Trophoblast cell (in vitro differentiated cells and primary cell): Measurements from ENCODE around the gene TMEM53.

Experiments
- DNase-seq, 2 donors: peaks; one replicate each; pipeline ENCODE4 v3.0.0-alpha.2; 2016
- H2AFZ ChIP-seq: 2 replicates; pipeline ENCODE4 v1.6.1; 2013; ENCODE audit warnings: low read length, moderate library complexity, mild to moderate bottlenecking; ENCODE audit not compliant: insufficient read depth, poor library complexity
- H2AK5ac ChIP-seq: 2 replicates; pipeline ENCODE4 v1.6.1; 2013; ENCODE audit warnings: mild to moderate bottlenecking, low read length
- H2BK120ac ChIP-seq: 2 replicates; pipeline ENCODE4 v1.6.1; 2013; ENCODE audit warnings: low read length, mild to moderate bottlenecking, moderate library complexity; ENCODE audit not compliant: insufficient read depth, poor library complexity
- H2BK12ac ChIP-seq: 2 replicates; pipeline ENCODE4 v1.6.1; 2013; ENCODE audit warnings: mild to moderate bottlenecking, low read length, moderate library complexity
- H2BK5ac ChIP-seq: 2 replicates; pipeline ENCODE4 v1.6.1; 2013; ENCODE audit warnings: low read length, low read depth, moderate library complexity, mild to moderate bottlenecking; ENCODE audit not compliant: poor library complexity
- H3K14ac ChIP-seq: 2 replicates; pipeline ENCODE4 v1.6.1; 2013; ENCODE audit warnings: mild to moderate bottlenecking, low read length
- H3K18ac ChIP-seq: 2 replicates; pipeline ENCODE4 v1.6.1; 2013; ENCODE audit warnings: mild to moderate bottlenecking, low read length
- H3K23ac ChIP-seq: 2 replicates; pipeline ENCODE4 v1.6.1; 2013; ENCODE audit warnings: low read length
- H3K27ac ChIP-seq: 2 replicates; pipeline ENCODE4 v1.5.1; 2013; ENCODE audit warnings: low read depth, mild to moderate bottlenecking, inconsistent platforms, low read length, moderate library complexity
- H3K27me3 ChIP-seq: 2 replicates; pipeline ENCODE4 v1.6.1; 2013; ENCODE audit warnings: inconsistent platforms, mild to moderate bottlenecking, low read length, moderate library complexity; ENCODE audit not compliant: insufficient read depth
- H3K36me3 ChIP-seq, 2 experiments: 1 replicate in 1 of 2; 2 replicates in 1 of 2; pipeline ENCODE4 v1.6.1; 2013; ENCODE audit warnings: low read length in 2 of 2, mild to moderate bottlenecking in 2 of 2, moderate library complexity in 1 of 2; ENCODE audit not compliant: insufficient read depth in 2 of 2, control insufficient read depth in 1 of 2
- H3K4ac ChIP-seq: 2 replicates; pipeline ENCODE4 v1.6.1; 2013; ENCODE audit warnings: low read depth, mild to moderate bottlenecking, low read length, moderate library complexity
- H3K4me1 ChIP-seq, 2 experiments: 1 replicate in 1 of 2; 2 replicates in 1 of 2; pipeline ENCODE4 v1.6.1; 2013; ENCODE audit warnings: low read length in 2 of 2, mild to moderate bottlenecking in 2 of 2, moderate library complexity in 1 of 2; ENCODE audit not compliant: insufficient read depth in 2 of 2, control insufficient read depth in 1 of 2
- H3K4me2 ChIP-seq: 2 replicates; pipeline ENCODE4 v1.6.1; 2013; ENCODE audit warnings: inconsistent platforms, mild to moderate bottlenecking, low read length, moderate library complexity
- H3K4me3 ChIP-seq: 2 replicates; pipeline ENCODE4 v1.5.1; 2013; ENCODE audit warnings: mild to moderate bottlenecking, low read depth, low read length, inconsistent platforms
- H3K79me1 ChIP-seq: one replicate; pipeline ENCODE4 v1.6.1; 2013; ENCODE audit warnings: low read length
- H3K79me2 ChIP-seq: 2 replicates; pipeline ENCODE4 v1.6.1; 2013; ENCODE audit warnings: low read length, mild to moderate bottlenecking; ENCODE audit not compliant: control insufficient read depth, insufficient read depth, poor library complexity
- H3K9ac ChIP-seq: 2 replicates; pipeline ENCODE4 v1.6.1; 2013; ENCODE audit warnings: mild to moderate bottlenecking, low read length
- H3K9me3 ChIP-seq: 2 replicates; pipeline ENCODE4 v1.6.1; 2013; ENCODE audit warnings: low read depth, mild to moderate bottlenecking, control low read depth, inconsistent platforms, low read length; ENCODE audit not compliant: insufficient read depth
- H4K12ac ChIP-seq: 2 replicates; pipeline ENCODE4 v1.6.1; 2013; ENCODE audit warnings: low read depth, mild to moderate bottlenecking, low read length, moderate library complexity
- H4K8ac ChIP-seq: 2 replicates; pipeline ENCODE4 v1.6.1; 2013; ENCODE audit warnings: low read depth, mild to moderate bottlenecking, low read length, moderate library complexity
- H4K91ac ChIP-seq: one replicate; pipeline ENCODE4 v1.6.1; 2013; ENCODE audit warnings: low read depth, mild to moderate bottlenecking, low read length, moderate library complexity
- WGBS: extraction: QIAGEN DNeasy Blood & Tissue Kit; methylation state at CpG from one replicate; pipeline ENCODE4 v1.1.7; 2013; ENCODE audit warnings: missing lambda C conversion rate; ENCODE audit not compliant: insufficient read length, insufficient coverage; ENCODE audit errors: extremely low coverage; 5-methylcytosine and 5-hydroxymethylcytosine counted together

Gene TMEM53

DNA sequence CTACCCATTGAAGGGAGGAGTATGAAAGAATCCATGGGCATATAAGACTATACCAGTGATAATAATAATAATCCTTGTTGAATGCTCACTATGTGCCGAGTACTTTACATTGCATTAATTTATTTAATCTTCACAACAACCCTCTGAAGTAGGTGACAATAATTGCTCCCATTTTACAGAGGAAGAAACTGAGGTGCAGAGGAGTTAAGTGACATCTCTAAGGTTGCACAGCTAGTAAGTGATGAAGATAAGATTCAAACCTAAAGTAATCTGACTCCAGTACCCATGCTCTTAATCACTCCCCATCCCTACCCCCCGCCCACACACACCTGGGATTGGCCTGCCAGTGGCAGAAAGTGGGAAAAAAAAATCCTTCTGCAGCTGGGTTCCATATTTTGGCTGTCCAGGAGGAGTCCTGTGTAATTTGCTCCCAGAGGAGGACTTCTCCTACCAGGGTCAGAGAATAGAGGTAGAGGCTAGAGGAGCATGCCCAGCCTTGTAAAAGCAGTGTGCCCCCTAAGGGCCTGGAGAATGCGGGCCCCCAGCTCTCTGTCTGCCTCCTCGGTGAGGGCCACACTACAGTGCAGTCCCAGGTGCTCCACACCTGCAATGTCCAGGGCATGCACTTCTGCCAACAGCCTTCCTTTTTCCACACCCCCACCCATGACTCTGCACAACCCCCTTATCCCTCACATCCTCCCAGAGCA lies 57.8 kb downstream of the TMEM53 start:
- Histone ChIP-seq H3K27ac (no peak overlapping the region), H3K79me1 (no peaks in the 10 kb centered on the region), H2BK120ac (no peak overlapping the region), H3K4me3 (peak overlapping the region; percentile 18), H2AK5ac (no peak overlapping the region), H3K23ac (no peak overlapping the region), H3K9me3 (peaks cover 3% of the 10 kb centered on the region), H2BK12ac (no peak overlapping the region), H3K4me2 (peak overlapping the region; percentile 52), H3K27me3 (peaks cover 17% of the 10 kb centered on the region), H3K18ac (no peak overlapping the region), H3K79me2 (no peaks in the 10 kb centered on the region), H3K4me1 (peaks cover 0 to 4% of the 10 kb centered on the region in 2 experiments), H4K12ac (no peak overlapping the region), H3K4ac (no peak overlapping the region), H2AFZ (no peak overlapping the region), H3K14ac (no peak overlapping the region), H3K9ac (no peak overlapping the region), H4K8ac (no peak overlapping the region), H4K91ac (no peak overlapping the region), H2BK5ac (no peak overlapping the region), H3K36me3 (no peaks in the 10 kb centered on the region)
- DNase-seq = no peak
- no CpG with 5 or more reads among the region's 4 CpGs for whole genome bisulfite sequencing

DNA sequence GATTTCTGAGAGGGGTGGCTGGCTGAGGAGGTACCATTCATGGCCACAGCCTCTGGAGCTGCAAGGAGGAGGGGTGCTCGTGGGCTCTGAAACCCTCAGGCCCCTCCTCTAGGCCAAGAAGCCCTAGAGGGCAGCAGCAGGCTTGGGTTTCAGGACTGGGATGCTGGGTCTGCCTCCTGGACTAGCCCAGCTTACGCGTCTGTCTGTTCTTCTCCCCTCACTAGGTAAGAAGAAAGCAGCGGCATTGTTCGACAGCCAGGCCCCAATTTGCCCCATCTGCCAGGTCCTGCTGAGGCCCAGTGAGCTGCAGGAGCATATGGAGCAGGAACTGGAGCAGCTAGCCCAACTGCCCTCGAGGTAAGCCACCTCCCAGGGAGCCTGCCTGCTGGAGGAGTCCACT lies 60.3 kb downstream of the TMEM53 start:
- Histone ChIP-seq H3K4me3 (no peak overlapping the region), H3K9me3 (peaks cover 3% of the 10 kb centered on the region), H3K36me3 (no peaks in the 10 kb centered on the region), H3K4me1 (peaks cover 0 to 4% of the 10 kb centered on the region in 2 experiments), H4K12ac (no peak overlapping the region), H3K79me2 (no peaks in the 10 kb centered on the region), H4K8ac (no peak overlapping the region), H2BK120ac (no peak overlapping the region), H3K4ac (no peak overlapping the region), H2AK5ac (no peak overlapping the region), H3K9ac (no peak overlapping the region), H2AFZ (no peak overlapping the region), H3K18ac (no peak overlapping the region), H3K23ac (no peak overlapping the region), H4K91ac (no peak overlapping the region), H2BK12ac (no peak overlapping the region), H3K14ac (no peak overlapping the region), H3K27ac (no peak overlapping the region), H2BK5ac (no peak overlapping the region), H3K4me2 (no peak overlapping the region), H3K27me3 (peaks cover 17% of the 10 kb centered on the region), H3K79me1 (no peaks in the 10 kb centered on the region)
- DNase-seq = no peak
- WGBS = no CpG with 5 or more reads among the region's 6 CpGs

DNA sequence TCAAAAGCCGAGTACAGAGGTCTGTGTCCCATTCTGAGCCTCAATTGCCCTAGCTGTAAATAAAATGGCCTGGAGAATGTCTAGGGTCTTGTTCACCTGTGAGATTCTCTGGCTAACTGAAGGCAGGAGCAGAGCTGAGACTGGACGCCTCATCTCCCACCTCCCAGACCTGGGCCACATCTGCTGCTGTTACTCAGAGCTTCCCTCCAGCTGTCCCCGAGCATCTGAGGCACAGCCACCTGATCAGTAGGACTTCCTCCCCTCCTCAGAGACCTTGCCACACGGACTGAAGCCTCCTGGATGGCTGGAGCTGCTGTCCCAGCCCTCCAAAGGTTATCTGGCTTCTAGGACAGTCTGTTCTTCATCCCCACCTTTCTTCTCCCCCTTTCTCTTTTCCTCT lies 62.4 kb downstream of the TMEM53 start:
- H3K23ac ChIP-seq = no peak overlapping the region
- no peak overlapping the region for H2AK5ac ChIP-seq
- no peak overlapping the region for H3K4ac ChIP-seq
- WGBS = no CpG with 5 or more reads among the region's 4 CpGs
- H3K79me2 ChIP-seq = no peaks in the 10 kb centered on the region
- no peak overlapping the region for H2BK12ac ChIP-seq
- no peak overlapping the region for H4K91ac ChIP-seq
- no peaks in the 10 kb centered on the region for H3K36me3 ChIP-seq
- H4K8ac ChIP-seq = no peak overlapping the region
- H3K4me2 ChIP-seq = no peak overlapping the region
- no peak overlapping the region for H2AFZ ChIP-seq
- no peak overlapping the region for H2BK5ac ChIP-seq
- peaks cover 0 to 2% of the 10 kb centered on the region in 2 experiments for H3K4me1 ChIP-seq
- no peak overlapping the region for H4K12ac ChIP-seq
- no peak overlapping the region for H3K18ac ChIP-seq
- H3K4me3 ChIP-seq = no peak overlapping the region
- peaks cover 5% of the 10 kb centered on the region for H3K27me3 ChIP-seq
- H3K27ac ChIP-seq = no peak overlapping the region
- no peak for DNase-seq
- H3K14ac ChIP-seq = no peak overlapping the region
- H3K9ac ChIP-seq = no peak overlapping the region
- peaks cover 2% of the 10 kb centered on the region for H3K9me3 ChIP-seq
- no peaks in the 10 kb centered on the region for H3K79me1 ChIP-seq
- H2BK120ac ChIP-seq = no peak overlapping the region

DNA sequence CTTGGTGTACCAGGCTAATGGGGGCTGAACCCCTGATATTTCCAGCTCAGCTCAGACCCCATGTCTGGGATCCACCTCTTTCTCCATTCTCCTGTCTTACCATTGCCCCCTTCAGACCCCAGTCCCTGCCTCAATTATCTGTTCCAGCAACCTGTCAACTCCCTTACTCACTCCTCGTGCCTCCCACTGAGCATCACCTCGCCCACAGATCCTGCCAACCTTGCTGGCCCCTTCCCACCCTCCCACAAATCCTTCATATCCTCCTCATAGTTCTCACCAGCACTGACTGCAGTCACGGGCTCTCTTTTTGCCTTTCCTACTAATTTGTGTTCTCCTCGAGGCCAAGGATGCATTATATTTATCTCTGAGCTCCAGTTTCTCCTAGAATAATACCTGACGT lies 62.9 kb downstream of the TMEM53 start:
- no peak overlapping the region for H2BK12ac ChIP-seq
- H2AFZ ChIP-seq = no peak overlapping the region
- no peak overlapping the region for H3K4ac ChIP-seq
- no CpG with 5 or more reads among the region's 5 CpGs for WGBS
- no peaks in the 10 kb centered on the region for H3K4me1 ChIP-seq
- H3K79me1 ChIP-seq = no peaks in the 10 kb centered on the region
- no peak overlapping the region for H2AK5ac ChIP-seq
- H3K9me3 ChIP-seq = no peaks in the 10 kb centered on the region
- no peak overlapping the region for H3K9ac ChIP-seq
- no peak overlapping the region for H3K18ac ChIP-seq
- no peak overlapping the region for H4K12ac ChIP-seq
- H3K14ac ChIP-seq = no peak overlapping the region
- H3K23ac ChIP-seq = no peak overlapping the region
- no peak overlapping the region for H3K4me3 ChIP-seq
- no peak overlapping the region for H3K4me2 ChIP-seq
- H2BK5ac ChIP-seq = no peak overlapping the region
- no peak overlapping the region for H4K8ac ChIP-seq
- no peak for DNase-seq
- H4K91ac ChIP-seq = no peak overlapping the region
- H3K79me2 ChIP-seq = no peaks in the 10 kb centered on the region
- no peak overlapping the region for H2BK120ac ChIP-seq
- H3K36me3 ChIP-seq = no peaks in the 10 kb centered on the region
- H3K27ac ChIP-seq = no peak overlapping the region
- H3K27me3 ChIP-seq = peaks cover under 1% of the 10 kb centered on the region
